Kidney epithelial cell (primary cell): ENCODE measurements around the gene PBX1. TPM values are rescaled to one million over a fixed set of nuclear protein-coding genes. Genes with fewer than 3 reads are reported as not detected.

Source experiments
- DNase-seq: peaks from one replicate; pipeline ENCODE4 v3.0.0-alpha.2; 2010; ENCODE audit warnings: low read depth
- H3K27me3 ChIP-seq: 2 replicates; pipeline ENCODE4 v1.6.0; 2011; ENCODE audit warnings: low read length; ENCODE audit not compliant: control insufficient read depth, insufficient read depth
- H3K36me3 ChIP-seq: 2 replicates; pipeline ENCODE4 v1.5.1; 2011; ENCODE audit warnings: low read length; ENCODE audit not compliant: control insufficient read depth, insufficient read depth
- H3K4me3 ChIP-seq: 2 replicates; pipeline ENCODE4 v1.5.1; 2011; ENCODE audit warnings: low read depth, mild to moderate bottlenecking, control low read depth, low read length
- total RNA-seq: library from RNA; depleted of rRNA; stranded (reverse); fragments of >200 nt; gene quantifications from 2 replicates; pipeline ENCODE4 v1.2.3, GENCODE V29; 2015
- TF ChIP-seq, protein P1 (sequence below): IDR thresholded peaks from 2 replicates; pipeline ENCODE4 v1.5.1; 2011; ENCODE audit warnings: mild to moderate bottlenecking, moderate library complexity, low read length, control low read depth, inconsistent platforms; ENCODE audit not compliant: insufficient read depth, poor library complexity, severe bottlenecking

PBX1 gene
- total RNA-seq, 1 donor from 2014 or later = 5.7 TPM

DNA sequence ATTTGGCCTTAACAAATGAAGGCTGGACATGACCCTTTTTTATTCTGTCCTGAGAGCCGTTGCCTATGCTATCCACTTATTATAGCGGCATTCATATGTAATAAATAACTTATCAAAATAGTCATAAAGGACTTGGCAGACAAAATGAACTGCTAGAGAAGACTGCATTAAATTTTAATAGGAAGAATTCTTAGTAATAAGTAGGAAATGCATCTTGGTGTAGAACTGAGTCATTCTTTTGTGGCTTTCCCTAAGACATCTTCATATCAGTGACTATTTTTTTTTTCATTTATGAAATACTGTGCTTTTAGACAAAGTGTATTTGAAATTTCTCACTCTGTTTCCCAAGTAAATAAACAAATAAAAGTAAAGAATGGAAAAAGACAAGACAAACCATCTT is 45.6 kb downstream of the PBX1 start:
- Histone ChIP-seq H3K36me3 (no peaks in the 10 kb centered on the region), H3K4me3 (no peak overlapping the region), H3K27me3 (no peaks in the 10 kb centered on the region)
- TF ChIP-seq, protein P1, sequence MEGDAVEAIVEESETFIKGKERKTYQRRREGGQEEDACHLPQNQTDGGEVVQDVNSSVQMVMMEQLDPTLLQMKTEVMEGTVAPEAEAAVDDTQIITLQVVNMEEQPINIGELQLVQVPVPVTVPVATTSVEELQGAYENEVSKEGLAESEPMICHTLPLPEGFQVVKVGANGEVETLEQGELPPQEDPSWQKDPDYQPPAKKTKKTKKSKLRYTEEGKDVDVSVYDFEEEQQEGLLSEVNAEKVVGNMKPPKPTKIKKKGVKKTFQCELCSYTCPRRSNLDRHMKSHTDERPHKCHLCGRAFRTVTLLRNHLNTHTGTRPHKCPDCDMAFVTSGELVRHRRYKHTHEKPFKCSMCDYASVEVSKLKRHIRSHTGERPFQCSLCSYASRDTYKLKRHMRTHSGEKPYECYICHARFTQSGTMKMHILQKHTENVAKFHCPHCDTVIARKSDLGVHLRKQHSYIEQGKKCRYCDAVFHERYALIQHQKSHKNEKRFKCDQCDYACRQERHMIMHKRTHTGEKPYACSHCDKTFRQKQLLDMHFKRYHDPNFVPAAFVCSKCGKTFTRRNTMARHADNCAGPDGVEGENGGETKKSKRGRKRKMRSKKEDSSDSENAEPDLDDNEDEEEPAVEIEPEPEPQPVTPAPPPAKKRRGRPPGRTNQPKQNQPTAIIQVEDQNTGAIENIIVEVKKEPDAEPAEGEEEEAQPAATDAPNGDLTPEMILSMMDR = no peak
- DNase-seq = no peak

DNA sequence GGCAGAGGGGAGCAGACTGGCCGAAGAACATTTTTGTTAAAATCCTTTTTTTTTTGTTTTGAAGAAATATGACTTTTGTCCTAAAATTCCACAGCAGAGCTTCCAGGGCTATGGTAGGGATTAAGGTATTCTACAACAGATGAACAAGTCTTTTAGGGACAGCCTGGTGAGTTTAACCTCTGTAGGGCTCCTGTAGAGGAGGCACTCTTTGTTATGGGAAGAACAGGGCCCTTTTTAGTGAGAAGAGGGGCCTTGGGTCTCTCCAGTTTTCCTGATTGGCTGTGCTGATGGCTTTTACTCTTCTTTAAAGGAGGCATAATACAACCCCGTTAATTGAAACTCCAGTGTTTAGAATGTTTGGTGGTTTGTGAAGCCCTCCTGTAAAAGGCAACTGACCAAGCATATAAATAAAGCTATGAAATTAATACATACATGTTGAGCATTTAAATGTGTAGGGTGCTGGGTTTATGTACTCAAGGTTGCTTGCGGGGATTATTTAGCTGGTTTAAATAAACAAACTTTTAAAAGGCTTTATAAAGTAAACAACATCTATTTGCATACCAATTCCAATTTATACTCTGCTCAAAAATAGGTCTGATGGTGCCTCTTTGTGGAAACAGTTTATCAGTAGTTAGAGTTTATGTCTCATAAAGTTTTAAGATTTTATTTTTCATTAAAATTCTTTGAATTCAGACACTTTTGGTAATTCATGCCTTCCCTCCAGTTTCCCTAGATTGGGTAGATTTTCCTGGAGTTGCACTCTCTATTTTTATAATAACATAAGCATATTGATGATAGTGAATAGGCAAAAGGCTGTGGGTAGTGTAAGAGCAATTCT is 46.5 kb downstream of the PBX1 start:
- no peaks in the 10 kb centered on the region for H3K27me3 ChIP-seq
- TF ChIP-seq, protein P1 = no peak

DNA sequence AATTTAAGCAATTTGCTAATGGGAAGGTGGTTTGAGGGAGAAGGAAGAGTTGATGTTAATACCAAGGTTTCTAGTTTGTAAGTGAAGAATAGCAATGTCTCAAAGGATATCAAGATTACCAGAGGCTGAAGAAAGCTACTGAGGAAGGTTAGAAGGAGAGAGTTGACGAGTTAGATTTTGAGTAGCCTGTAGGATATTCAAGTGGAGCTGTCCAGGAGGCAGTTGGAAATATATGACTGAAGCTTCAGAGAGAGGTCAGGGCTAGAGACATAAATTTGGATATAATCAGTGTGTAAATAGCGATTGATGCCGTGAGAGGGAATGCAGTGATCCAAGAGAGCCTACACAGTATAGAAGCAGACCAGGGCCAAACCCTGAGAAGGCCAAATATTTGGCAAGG is 48.4 kb downstream of the PBX1 start:
- Histone ChIP-seq H3K36me3 (no peaks in the 10 kb centered on the region), H3K27me3 (no peaks in the 10 kb centered on the region)
- TF ChIP-seq, protein P1 = no peak

More for the DNA sequence above, 46.5 kb downstream of the PBX1 start:
- Histone ChIP-seq H3K36me3 (no peaks in the 10 kb centered on the region), H3K4me3 (no peak overlapping the region)
- DNase-seq = no peak

DNA sequence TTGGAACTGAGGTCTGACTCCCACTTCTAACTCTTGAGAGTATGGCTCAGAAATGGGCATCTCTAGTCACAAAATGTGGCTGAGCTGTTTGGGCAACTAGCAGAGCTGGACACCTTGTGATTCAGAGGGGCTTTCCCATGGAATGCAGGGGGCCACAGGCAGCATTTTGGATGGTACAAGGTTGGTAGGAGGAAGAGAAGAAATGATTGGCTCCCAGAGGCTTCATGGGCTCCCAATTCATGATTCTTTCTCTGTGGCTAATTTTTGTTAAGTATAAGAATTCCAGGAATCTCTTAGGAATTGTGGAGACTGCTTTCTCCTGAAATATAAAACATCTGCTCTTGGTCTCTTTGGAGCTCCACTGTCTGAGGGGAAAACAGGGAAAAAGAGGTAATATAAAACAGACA is 49.7 kb downstream of the PBX1 start:
- no peak for DNase-seq
- no peaks in the 10 kb centered on the region for H3K27me3 ChIP-seq
- H3K4me3 ChIP-seq = no peak overlapping the region
- TF ChIP-seq, protein P1 = no peak
- no peaks in the 10 kb centered on the region for H3K36me3 ChIP-seq

More for the DNA sequence above, 48.4 kb downstream of the PBX1 start:
- no peak overlapping the region for H3K4me3 ChIP-seq
- no peak for DNase-seq

DNA sequence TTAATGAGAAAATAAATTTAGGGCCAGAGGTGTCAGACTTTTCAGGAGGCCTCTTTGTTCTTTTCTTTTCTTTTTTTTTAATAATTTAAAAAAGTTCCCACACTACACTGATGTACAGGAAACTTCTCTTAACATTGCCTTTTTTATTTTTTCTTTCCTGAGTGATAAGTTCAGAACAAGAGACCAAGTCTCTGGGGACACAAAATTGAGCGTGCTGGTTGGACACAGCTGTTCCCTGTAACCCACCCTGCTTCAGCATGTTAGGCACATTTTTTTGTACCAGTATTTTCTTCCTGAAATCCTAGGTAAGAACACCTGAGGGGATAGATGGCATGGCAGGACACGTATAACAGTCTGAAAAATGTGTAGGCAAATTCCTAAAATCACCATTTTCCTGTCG is 50.1 kb downstream of the PBX1 start:
- no peaks in the 10 kb centered on the region for H3K27me3 ChIP-seq
- no peak for DNase-seq
- no peaks in the 10 kb centered on the region for H3K36me3 ChIP-seq
- TF ChIP-seq, protein P1 = no peak
- no peak overlapping the region for H3K4me3 ChIP-seq
